ENCODE measurements around the gene TOX3. TPM values are rescaled to one million over a fixed set of nuclear protein-coding genes. Genes with fewer than 3 reads are reported as not detected.

The TOX3 gene
- total RNA-seq, 1 experiment from 2014 or later: 29.4 TPM

GRCh38 chr16:52562770-52563169, 15.8 kb upstream of the TOX3 start:
- no peak for DNase-seq
- intact Hi-C loops (cut with micrococcal nuclease; ENCODE audit: unreplicated experiment): loop anchor here (5.0 kb wide), 1 partner anchor 265 kb away; no protein-coding TSS in a partner anchor
- Mint-ChIP-seq H3K27ac (ENCODE audit: unreplicated experiment) (peak overlapping the region; percentile 2), H3K4me3 (ENCODE audit: low read depth, unreplicated experiment) (no peak overlapping the region), H3K36me3 (ENCODE audit: insufficient read depth, unreplicated experiment) (peaks cover 8% of the 10 kb centered on the region), H3K9me3 (ENCODE audit: low read depth, unreplicated experiment) (peaks cover 2% of the 10 kb centered on the region), H3K4me1 (ENCODE audit: low read depth, unreplicated experiment) (peaks cover 90% of the 10 kb centered on the region), H3K27me3 (ENCODE audit: unreplicated experiment) (no peaks in the 10 kb centered on the region)
- no TSS peak for BruUV-seq (replicated peaks)
- CTCF ChIA-PET: interaction anchor here (1.7 kb wide), 1 partner anchor 49 kb away, joined by 4 read pairs; no protein-coding TSS in a partner anchor
- TF ChIP-seq, protein P1, sequence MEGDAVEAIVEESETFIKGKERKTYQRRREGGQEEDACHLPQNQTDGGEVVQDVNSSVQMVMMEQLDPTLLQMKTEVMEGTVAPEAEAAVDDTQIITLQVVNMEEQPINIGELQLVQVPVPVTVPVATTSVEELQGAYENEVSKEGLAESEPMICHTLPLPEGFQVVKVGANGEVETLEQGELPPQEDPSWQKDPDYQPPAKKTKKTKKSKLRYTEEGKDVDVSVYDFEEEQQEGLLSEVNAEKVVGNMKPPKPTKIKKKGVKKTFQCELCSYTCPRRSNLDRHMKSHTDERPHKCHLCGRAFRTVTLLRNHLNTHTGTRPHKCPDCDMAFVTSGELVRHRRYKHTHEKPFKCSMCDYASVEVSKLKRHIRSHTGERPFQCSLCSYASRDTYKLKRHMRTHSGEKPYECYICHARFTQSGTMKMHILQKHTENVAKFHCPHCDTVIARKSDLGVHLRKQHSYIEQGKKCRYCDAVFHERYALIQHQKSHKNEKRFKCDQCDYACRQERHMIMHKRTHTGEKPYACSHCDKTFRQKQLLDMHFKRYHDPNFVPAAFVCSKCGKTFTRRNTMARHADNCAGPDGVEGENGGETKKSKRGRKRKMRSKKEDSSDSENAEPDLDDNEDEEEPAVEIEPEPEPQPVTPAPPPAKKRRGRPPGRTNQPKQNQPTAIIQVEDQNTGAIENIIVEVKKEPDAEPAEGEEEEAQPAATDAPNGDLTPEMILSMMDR (IDR thresholded peaks at IDR 0.05; ENCODE audit: unreplicated experiment): no peak

GRCh38 chr16:52561910-52562741, 15.2 kb upstream of the TOX3 start:
- H3K27ac Mint-ChIP-seq (ENCODE audit: unreplicated experiment): peak overlapping the region; percentile 2
- H3K9me3 Mint-ChIP-seq (ENCODE audit: low read depth, unreplicated experiment): peaks cover 2% of the 10 kb centered on the region
- intact Hi-C loops (cut with micrococcal nuclease; ENCODE audit: unreplicated experiment): loop anchor here (5.0 kb wide), 1 partner anchor 265 kb away; no protein-coding TSS in a partner anchor
- TF ChIP-seq, protein P1 (IDR thresholded peaks at IDR 0.05; ENCODE audit: unreplicated experiment): no peak
- BruUV-seq (replicated peaks): no TSS peak
- H3K4me3 Mint-ChIP-seq (ENCODE audit: low read depth, unreplicated experiment): no peak overlapping the region
- CTCF ChIA-PET: interaction anchor here (1.7 kb wide), 1 partner anchor 50 kb away, joined by 4 read pairs; no protein-coding TSS in a partner anchor
- no peaks in the 10 kb centered on the region for H3K27me3 Mint-ChIP-seq (ENCODE audit: unreplicated experiment)
- peaks cover 8% of the 10 kb centered on the region for H3K36me3 Mint-ChIP-seq (ENCODE audit: insufficient read depth, unreplicated experiment)
- peaks cover 90% of the 10 kb centered on the region for H3K4me1 Mint-ChIP-seq (ENCODE audit: low read depth, unreplicated experiment)
- no peak for DNase-seq

DNA sequence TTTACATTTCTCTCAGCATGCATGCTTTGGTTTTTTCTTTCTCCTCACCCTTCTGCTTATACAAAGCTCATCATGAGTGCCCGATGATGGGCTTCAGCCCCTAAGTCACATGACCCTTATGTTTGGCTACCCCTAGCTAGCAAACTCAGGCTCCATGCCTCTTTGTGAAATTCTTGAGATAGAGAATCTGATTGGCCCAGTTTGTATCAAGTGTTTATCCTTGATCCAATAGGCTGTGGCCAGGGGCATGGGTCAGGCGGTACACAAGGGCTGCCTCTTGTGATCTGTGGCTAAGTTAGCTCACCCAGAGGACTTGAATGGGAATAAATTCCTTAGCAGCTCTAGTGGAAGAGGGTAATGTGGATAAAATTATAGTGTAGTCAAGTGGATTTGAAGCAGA, 11.5 kb upstream of the TOX3 start:
- peaks cover 78% of the 10 kb centered on the region for H3K4me1 Mint-ChIP-seq (ENCODE audit: low read depth, unreplicated experiment)
- intact Hi-C loops (cut with micrococcal nuclease; ENCODE audit: unreplicated experiment): loop anchor here (10.0 kb wide), 1 partner anchor 484 kb away; no protein-coding TSS in a partner anchor
- no peak overlapping the region for H3K4me3 Mint-ChIP-seq (ENCODE audit: low read depth, unreplicated experiment)
- TF ChIP-seq, protein P1 (IDR thresholded peaks at IDR 0.05; ENCODE audit: unreplicated experiment): no peak
- BruUV-seq (replicated peaks): no TSS peak
- peaks cover 5% of the 10 kb centered on the region for H3K9me3 Mint-ChIP-seq (ENCODE audit: low read depth, unreplicated experiment)
- H3K27ac Mint-ChIP-seq (ENCODE audit: unreplicated experiment): peak overlapping the region; percentile 48
- no peak for DNase-seq
- CTCF ChIA-PET: interaction anchor here (1.1 kb wide), 1 partner anchor 15 kb away, joined by 3 read pairs; no protein-coding TSS in a partner anchor
- no peaks in the 10 kb centered on the region for H3K27me3 Mint-ChIP-seq (ENCODE audit: unreplicated experiment)
- H3K36me3 Mint-ChIP-seq (ENCODE audit: insufficient read depth, unreplicated experiment): no peaks in the 10 kb centered on the region

GRCh38 chr16:52557236-52557635, 10.3 kb upstream of the TOX3 start:
- CTCF ChIA-PET: interaction anchor here (0.6 to 1.1 kb wide), 5 partner anchors 8 to 906 kb away, joined by 3 to 10 read pairs (median 3); no protein-coding TSS in a partner anchor
- no TSS peak for BruUV-seq (replicated peaks)
- no peaks in the 10 kb centered on the region for H3K36me3 Mint-ChIP-seq (ENCODE audit: insufficient read depth, unreplicated experiment)
- H3K4me3 Mint-ChIP-seq (ENCODE audit: low read depth, unreplicated experiment): no peak overlapping the region
- TF ChIP-seq, protein P1 (IDR thresholded peaks at IDR 0.05; ENCODE audit: unreplicated experiment): no peak
- peaks cover 81% of the 10 kb centered on the region for H3K4me1 Mint-ChIP-seq (ENCODE audit: low read depth, unreplicated experiment)
- intact Hi-C loops (cut with micrococcal nuclease; ENCODE audit: unreplicated experiment): loop anchor here (10.0 kb wide), 1 partner anchor 482 kb away; no protein-coding TSS in a partner anchor
- H3K27ac Mint-ChIP-seq (ENCODE audit: unreplicated experiment): peak overlapping the region; percentile 43
- DNase-seq: no peak
- peaks cover 5% of the 10 kb centered on the region for H3K9me3 Mint-ChIP-seq (ENCODE audit: low read depth, unreplicated experiment)
- H3K27me3 Mint-ChIP-seq (ENCODE audit: unreplicated experiment): no peaks in the 10 kb centered on the region
